ENCODE results near the gene BBOX1.
"Not testable (repeated sequence)": the region's sequence is repeated elsewhere in the genome, so short reads cannot be mapped to it uniquely, and the experiment has no call there.

Gene BBOX1

GRCh38 chr11:27040302-27041115 lies at the start of gene BBOX1:
Gene BBOX1, plus strand, starts transcription at chr11:27040815. Its CDS starts 14,616 bp downstream, at chr11:27055431.
- Histone ChIP-seq H3K36me3 (ENCODE audit: control insufficient read depth, insufficient read depth, low read length) (no peaks in the 10 kb centered on the region), H3K9ac (ENCODE audit: low read length) (no peak within 1 kb of the TSS), H3K4me1 (ENCODE audit: control insufficient read depth, insufficient read depth, low read length) (peaks cover 4% of the 10 kb centered on the region), H3K27me3 (ENCODE audit: control insufficient read depth, insufficient read depth, low read length) (no peaks in the 10 kb centered on the region), H3K4me3 (ENCODE audit: low read length) (no peak within 1 kb of the TSS), H3K27ac (ENCODE audit: low read depth, low read length) (no peak within 1 kb of the TSS)

GRCh38 chr11:26992031-26992541 lies 48.5 kb upstream of the BBOX1 start:
- Histone ChIP-seq H3K9ac (ENCODE audit: low read length) (no peak overlapping the region), H3K4me3 (ENCODE audit: low read length) (no peak overlapping the region), H3K27me3 (ENCODE audit: control insufficient read depth, insufficient read depth, low read length) (no peaks in the 10 kb centered on the region), H3K36me3 (ENCODE audit: control insufficient read depth, insufficient read depth, low read length) (no peaks in the 10 kb centered on the region), H3K27ac (ENCODE audit: low read depth, low read length) (no peak overlapping the region), H3K4me1 (ENCODE audit: control insufficient read depth, insufficient read depth, low read length) (peaks cover 2% of the 10 kb centered on the region)

- Histone ChIP-seq H3K4me1 (ENCODE audit: control insufficient read depth, insufficient read depth, low read length) (peaks cover 12% of the 10 kb centered on the region), H3K27ac (ENCODE audit: low read depth, low read length) (peak within 1 kb of the TSS; percentile 88), H3K9ac (ENCODE audit: low read length) (peak within 1 kb of the TSS; percentile 51)
Measured at GRCh38 chr11:26993965-26994457, 46.6 kb upstream of the BBOX1 start, which contains the start of gene FIBIN. Gene FIBIN, plus strand, starts transcription at chr11:26994112. Its CDS starts 415 bp downstream, at chr11:26994527.

GRCh38 chr11:26994631-26995095 lies 46.0 kb upstream of the BBOX1 start:
- peak overlapping the region; percentile 88 for H3K27ac ChIP-seq (ENCODE audit: low read depth, low read length)
- H3K27me3 ChIP-seq (ENCODE audit: control insufficient read depth, insufficient read depth, low read length): no peaks in the 10 kb centered on the region
- H3K4me1 ChIP-seq (ENCODE audit: control insufficient read depth, insufficient read depth, low read length): peaks cover 12% of the 10 kb centered on the region
- peak overlapping the region; percentile 51 for H3K9ac ChIP-seq (ENCODE audit: low read length)
- H3K4me3 ChIP-seq (ENCODE audit: low read length): peak overlapping the region; percentile 79
- H3K36me3 ChIP-seq (ENCODE audit: control insufficient read depth, insufficient read depth, low read length): no peaks in the 10 kb centered on the region

More at GRCh38 chr11:26993965-26994457, 46.6 kb upstream of the BBOX1 start, which contains the start of gene FIBIN:
- no peaks in the 10 kb centered on the region for H3K27me3 ChIP-seq (ENCODE audit: control insufficient read depth, insufficient read depth, low read length)
- peak within 1 kb of the TSS; percentile 79 for H3K4me3 ChIP-seq (ENCODE audit: low read length)
- H3K36me3 ChIP-seq (ENCODE audit: control insufficient read depth, insufficient read depth, low read length): no peaks in the 10 kb centered on the region

GRCh38 chr11:26995701-26996460 lies 44.7 kb upstream of the BBOX1 start:
- H3K4me3 ChIP-seq (ENCODE audit: low read length): peak overlapping the region; percentile 53
- no peaks in the 10 kb centered on the region for H3K36me3 ChIP-seq (ENCODE audit: control insufficient read depth, insufficient read depth, low read length)
- H3K27ac ChIP-seq (ENCODE audit: low read depth, low read length): peak overlapping the region; percentile 88
- H3K27me3 ChIP-seq (ENCODE audit: control insufficient read depth, insufficient read depth, low read length): no peaks in the 10 kb centered on the region
- peaks cover 12% of the 10 kb centered on the region for H3K4me1 ChIP-seq (ENCODE audit: control insufficient read depth, insufficient read depth, low read length)
- H3K9ac ChIP-seq (ENCODE audit: low read length): no peak overlapping the region

- Histone ChIP-seq H3K4me1 (ENCODE audit: control insufficient read depth, insufficient read depth, low read length) (peaks cover 12% of the 10 kb centered on the region), H3K36me3 (ENCODE audit: control insufficient read depth, insufficient read depth, low read length) (no peaks in the 10 kb centered on the region), H3K4me3 (ENCODE audit: low read length) (no peak overlapping the region), H3K27ac (ENCODE audit: low read depth, low read length) (peak overlapping the region; percentile 33), H3K27me3 (ENCODE audit: control insufficient read depth, insufficient read depth, low read length) (no peaks in the 10 kb centered on the region), H3K9ac (ENCODE audit: low read length) (no peak overlapping the region)
Measured at GRCh38 chr11:26997378-26997777, 43.2 kb upstream of the BBOX1 start.

- not testable (repeated sequence) for H3K9ac ChIP-seq (ENCODE audit: low read length); H3K4me3 ChIP-seq (ENCODE audit: low read length); H3K27ac ChIP-seq (ENCODE audit: low read depth, low read length); H3K27me3 ChIP-seq (ENCODE audit: control insufficient read depth, insufficient read depth, low read length); H3K36me3 ChIP-seq (ENCODE audit: control insufficient read depth, insufficient read depth, low read length)
- H3K4me1 ChIP-seq (ENCODE audit: control insufficient read depth, insufficient read depth, low read length): peaks cover 12% of the 10 kb centered on the region
Measured at GRCh38 chr11:27001136-27001730, 39.4 kb upstream of the BBOX1 start.

- Histone ChIP-seq H3K4me1 (ENCODE audit: control insufficient read depth, insufficient read depth, low read length) (peaks cover 8% of the 10 kb centered on the region), H3K36me3 (ENCODE audit: control insufficient read depth, insufficient read depth, low read length) (no peaks in the 10 kb centered on the region), H3K9ac (ENCODE audit: low read length) (no peak overlapping the region), H3K27me3 (ENCODE audit: control insufficient read depth, insufficient read depth, low read length) (no peaks in the 10 kb centered on the region), H3K4me3 (ENCODE audit: low read length) (no peak overlapping the region), H3K27ac (ENCODE audit: low read depth, low read length) (no peak overlapping the region)
Measured at GRCh38 chr11:27002431-27002830, 38.2 kb upstream of the BBOX1 start.

- Histone ChIP-seq H3K9ac (ENCODE audit: low read length) (no peak overlapping the region), H3K4me1 (ENCODE audit: control insufficient read depth, insufficient read depth, low read length) (peaks cover 7% of the 10 kb centered on the region), H3K4me3 (ENCODE audit: low read length) (no peak overlapping the region), H3K27ac (ENCODE audit: low read depth, low read length) (no peak overlapping the region), H3K36me3 (ENCODE audit: control insufficient read depth, insufficient read depth, low read length) (no peaks in the 10 kb centered on the region), H3K27me3 (ENCODE audit: control insufficient read depth, insufficient read depth, low read length) (no peaks in the 10 kb centered on the region)
Measured at GRCh38 chr11:27002838-27003237, 37.8 kb upstream of the BBOX1 start.

- no peaks in the 10 kb centered on the region for H3K27me3 ChIP-seq (ENCODE audit: control insufficient read depth, insufficient read depth, low read length)
- H3K4me3 ChIP-seq (ENCODE audit: low read length): no peak overlapping the region
- H3K27ac ChIP-seq (ENCODE audit: low read depth, low read length): no peak overlapping the region
- no peaks in the 10 kb centered on the region for H3K4me1 ChIP-seq (ENCODE audit: control insufficient read depth, insufficient read depth, low read length)
- no peak overlapping the region for H3K9ac ChIP-seq (ENCODE audit: low read length)
- no peaks in the 10 kb centered on the region for H3K36me3 ChIP-seq (ENCODE audit: control insufficient read depth, insufficient read depth, low read length)
Measured at GRCh38 chr11:27004103-27004502, 36.5 kb upstream of the BBOX1 start.

- H3K27ac ChIP-seq (ENCODE audit: low read depth, low read length): no peak overlapping the region
- no peak overlapping the region for H3K9ac ChIP-seq (ENCODE audit: low read length)
- H3K27me3 ChIP-seq (ENCODE audit: control insufficient read depth, insufficient read depth, low read length): no peaks in the 10 kb centered on the region
- H3K4me1 ChIP-seq (ENCODE audit: control insufficient read depth, insufficient read depth, low read length): peaks cover 20% of the 10 kb centered on the region
- H3K4me3 ChIP-seq (ENCODE audit: low read length): no peak overlapping the region
- H3K36me3 ChIP-seq (ENCODE audit: control insufficient read depth, insufficient read depth, low read length): no peaks in the 10 kb centered on the region
Measured at GRCh38 chr11:27008811-27009535, 31.6 kb upstream of the BBOX1 start.
